CMK (cell line): Measurements from ENCODE around the gene GEMIN2.
"Not testable (repeated sequence)": the region's sequence is repeated elsewhere in the genome, so short reads cannot be mapped to it uniquely, and the experiment has no call there.

Experiments
- DNase-seq: peaks from one replicate; pipeline ENCODE4 v3.0.0-alpha.2; 2010; ENCODE audit warnings: low read depth

GEMIN2 gene, protein sequence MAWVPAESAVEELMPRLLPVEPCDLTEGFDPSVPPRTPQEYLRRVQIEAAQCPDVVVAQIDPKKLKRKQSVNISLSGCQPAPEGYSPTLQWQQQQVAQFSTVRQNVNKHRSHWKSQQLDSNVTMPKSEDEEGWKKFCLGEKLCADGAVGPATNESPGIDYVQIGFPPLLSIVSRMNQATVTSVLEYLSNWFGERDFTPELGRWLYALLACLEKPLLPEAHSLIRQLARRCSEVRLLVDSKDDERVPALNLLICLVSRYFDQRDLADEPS

DNA sequence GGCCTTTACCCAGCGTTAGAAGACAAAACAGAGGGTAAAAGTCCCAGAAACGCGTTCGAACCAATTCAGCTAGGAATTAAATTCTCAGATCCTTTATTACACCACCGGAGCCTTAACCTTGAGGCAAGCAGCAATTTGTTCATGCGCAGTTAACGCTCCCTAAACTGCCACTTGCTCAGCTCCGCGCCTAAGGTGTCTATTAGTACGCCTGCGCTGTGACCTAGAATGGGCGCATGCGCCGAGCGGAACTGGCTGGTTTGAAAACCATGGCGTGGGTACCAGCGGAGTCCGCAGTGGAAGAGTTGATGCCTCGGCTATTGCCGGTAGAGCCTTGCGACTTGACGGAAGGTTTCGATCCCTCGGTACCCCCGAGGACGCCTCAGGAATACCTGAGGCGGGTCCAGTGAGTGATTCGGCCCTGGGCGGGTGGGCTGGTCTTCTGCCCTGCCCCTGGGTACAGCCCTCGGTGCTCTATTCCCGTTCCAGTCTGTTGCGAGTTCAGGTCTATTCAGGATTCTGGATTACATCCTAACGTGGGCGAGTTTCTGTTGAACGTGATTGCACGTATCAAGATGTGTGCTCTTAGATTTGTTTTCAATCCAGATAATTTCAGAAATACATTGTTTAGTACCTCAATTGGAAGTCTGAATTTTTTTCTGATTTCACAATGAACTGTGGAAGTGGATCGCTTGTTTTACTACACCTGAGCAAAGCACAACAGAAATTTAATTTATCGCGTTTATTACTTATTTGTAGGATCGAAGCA is at the start of gene GEMIN2:
Gene GEMIN2, plus strand, starts transcription at position 251 of the 766 bp plus-strand sequence. Its CDS starts 16 bp downstream, at position 267.
- peak; percentile 49 for DNase-seq

DNA sequence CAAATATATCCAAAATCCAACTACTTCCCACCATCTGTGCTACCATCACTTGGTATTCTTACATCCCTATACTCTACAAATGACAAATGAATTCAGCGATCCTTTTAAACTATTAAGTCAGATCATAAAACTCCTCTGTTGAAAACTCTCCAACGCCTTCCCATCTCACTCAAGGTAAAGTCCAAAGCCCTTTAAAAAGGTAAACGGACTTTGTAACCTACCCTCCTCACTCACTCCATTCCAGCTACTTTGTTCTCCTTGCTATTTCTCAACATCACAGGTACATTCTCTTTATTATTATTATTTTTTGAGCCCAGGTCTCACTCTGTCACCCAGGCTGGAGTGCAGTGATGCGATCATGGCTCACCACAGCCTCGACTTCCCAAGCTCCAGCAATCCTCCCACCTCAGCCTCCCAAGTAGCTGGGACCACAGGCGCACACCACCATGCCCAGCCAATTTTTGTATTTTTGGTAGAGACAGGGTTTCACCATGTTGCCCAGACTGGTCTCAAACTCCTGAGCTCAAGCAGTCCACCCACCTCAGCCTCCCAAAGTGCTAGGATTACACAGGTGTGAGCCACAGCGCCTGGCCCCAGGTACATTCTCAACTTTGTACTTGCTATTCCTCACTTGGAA is 44.8 kb upstream of the GEMIN2 start:
- not testable (repeated sequence) for DNase-seq

DNA sequence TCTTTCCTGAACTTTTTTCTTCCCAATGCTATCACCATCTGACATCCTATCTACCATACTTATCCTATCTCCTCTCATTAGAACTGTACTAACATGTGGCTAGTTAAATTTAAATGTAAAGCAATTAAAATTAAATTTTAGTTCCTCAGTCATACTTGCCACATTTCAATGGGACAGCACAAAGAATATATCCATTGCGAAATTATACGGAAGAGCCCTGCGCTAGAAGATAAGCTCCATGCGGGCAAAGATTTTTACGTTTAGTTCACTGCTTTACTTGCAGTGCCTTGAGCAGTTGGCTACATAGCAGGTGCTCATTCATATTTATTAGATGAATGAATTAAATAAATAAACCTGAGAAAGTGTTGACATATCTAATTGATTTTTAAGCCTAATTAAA is 44.2 kb upstream of the GEMIN2 start:
- DNase-seq: no peak

- DNase-seq: no peak
Measured at GRCh38 chr14:39071096-39071495, 43.0 kb upstream of the GEMIN2 start.

- DNase-seq: no peak
Measured at GRCh38 chr14:39080886-39081285, 33.2 kb upstream of the GEMIN2 start.

DNA sequence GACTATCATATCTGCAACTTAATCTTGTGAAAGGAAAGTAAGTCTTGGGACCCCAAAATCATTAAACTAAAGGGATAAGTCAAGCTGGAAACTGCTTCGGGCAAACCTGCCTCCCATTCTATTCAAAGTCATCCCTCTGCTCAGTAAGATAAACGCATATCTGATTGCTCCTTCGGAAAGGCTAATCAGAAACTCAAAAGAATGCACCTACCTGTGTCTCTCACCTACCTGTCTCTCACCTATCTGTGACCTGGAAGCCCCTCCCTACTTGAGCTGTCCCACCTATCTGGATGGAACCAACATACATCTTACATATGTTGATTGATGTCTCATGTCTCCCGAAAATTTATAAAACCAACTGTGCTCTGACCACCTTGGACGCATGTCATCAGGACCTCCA is 31.0 kb upstream of the GEMIN2 start:
- no peak for DNase-seq

- DNase-seq: no peak
Measured at GRCh38 chr14:39085933-39086332, 28.2 kb upstream of the GEMIN2 start.

DNA sequence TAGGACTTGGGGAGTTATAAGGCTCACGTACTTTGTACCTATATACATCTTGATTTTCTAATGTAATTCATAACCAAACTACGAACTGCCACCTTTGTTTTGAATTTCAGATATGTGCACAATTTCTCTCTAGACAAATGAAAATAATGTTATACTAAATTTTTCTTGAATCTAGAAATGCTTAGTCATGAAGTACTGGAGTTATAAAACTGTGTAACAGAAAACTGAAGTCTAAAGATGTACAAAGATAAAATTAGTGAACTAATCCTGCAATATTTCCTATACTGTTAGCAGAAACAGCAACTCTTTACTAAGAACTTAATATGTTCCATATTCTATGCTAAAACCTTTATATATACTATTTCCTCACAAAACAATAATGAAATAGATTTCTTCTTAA is 26.6 kb upstream of the GEMIN2 start:
- DNase-seq: no peak

DNA sequence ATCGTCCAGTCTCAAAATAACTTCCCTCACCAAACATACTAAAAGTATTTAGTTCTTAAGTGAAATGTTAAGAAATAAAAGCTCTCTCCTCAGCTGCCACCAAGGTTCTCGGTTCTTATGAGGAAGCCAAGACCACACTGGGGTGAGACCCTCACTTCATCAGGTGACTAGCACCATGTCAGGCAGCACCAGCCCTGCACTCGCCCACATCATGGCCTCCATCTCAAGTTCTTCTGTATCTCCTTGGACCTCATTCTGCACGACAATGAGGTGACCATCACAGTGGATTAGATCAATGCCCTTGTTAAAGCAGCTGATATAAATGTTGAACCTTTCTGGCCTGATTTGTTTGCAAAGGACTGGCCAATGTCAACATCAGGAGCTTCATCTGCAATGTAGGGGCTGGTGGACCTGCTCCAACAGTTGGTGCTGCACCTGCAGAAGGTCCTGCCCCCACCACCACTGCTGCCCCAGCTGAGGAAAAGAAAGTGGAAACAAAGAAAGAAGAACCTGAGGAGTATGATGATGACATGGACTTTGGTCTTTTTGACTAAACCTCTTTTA is 23.5 kb upstream of the GEMIN2 start:
- no peak for DNase-seq

- no peak for DNase-seq
Measured at GRCh38 chr14:39091716-39092115, 22.4 kb upstream of the GEMIN2 start.

DNA sequence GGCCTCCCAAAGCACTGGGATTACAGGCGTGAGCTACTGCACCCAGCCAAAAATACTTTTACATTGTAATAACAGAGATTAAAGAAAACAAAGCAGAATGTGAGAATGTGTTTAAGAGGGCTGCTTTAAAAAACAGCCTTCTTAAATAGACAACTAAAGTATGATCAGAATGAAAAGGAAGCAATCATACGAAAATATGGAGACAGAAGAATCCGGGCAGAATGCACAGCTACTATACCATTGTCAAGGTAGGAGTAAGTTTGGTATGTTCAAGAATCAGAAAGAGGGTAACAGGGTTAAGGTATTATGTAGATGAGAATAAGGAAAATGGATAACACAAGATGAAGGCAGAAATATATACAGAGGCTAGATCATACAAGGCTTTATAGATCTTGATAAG is 19.6 kb upstream of the GEMIN2 start:
- DNase-seq: no peak

DNA sequence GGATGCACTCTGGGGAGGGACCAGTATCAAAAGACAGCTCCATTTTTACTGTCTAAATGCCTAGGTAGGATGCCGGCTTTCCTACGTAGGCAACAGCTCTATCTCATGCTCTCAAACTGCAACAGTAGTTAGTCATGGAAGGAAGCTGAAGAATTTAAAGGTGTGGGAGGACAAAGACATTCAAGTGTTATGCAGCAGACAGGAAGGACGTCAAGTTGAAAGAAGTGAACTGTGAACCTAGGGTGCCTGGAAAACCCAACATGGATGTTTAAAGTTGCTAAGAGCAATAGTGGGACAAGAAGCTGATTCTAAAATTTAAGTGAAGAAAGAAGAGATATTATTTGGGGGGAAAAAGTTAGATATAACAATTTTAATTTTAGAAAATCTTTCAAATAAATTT is 17.0 kb upstream of the GEMIN2 start:
- DNase-seq: no peak

- DNase-seq: not testable (repeated sequence)
Measured at GRCh38 chr14:39099215-39099614, 14.9 kb upstream of the GEMIN2 start.

GRCh38 chr14:39099748-39100147 is 14.4 kb upstream of the GEMIN2 start:
- no peak for DNase-seq

- no peak for DNase-seq
Measured at GRCh38 chr14:39102265-39102968, 11.7 kb upstream of the GEMIN2 start.

DNA sequence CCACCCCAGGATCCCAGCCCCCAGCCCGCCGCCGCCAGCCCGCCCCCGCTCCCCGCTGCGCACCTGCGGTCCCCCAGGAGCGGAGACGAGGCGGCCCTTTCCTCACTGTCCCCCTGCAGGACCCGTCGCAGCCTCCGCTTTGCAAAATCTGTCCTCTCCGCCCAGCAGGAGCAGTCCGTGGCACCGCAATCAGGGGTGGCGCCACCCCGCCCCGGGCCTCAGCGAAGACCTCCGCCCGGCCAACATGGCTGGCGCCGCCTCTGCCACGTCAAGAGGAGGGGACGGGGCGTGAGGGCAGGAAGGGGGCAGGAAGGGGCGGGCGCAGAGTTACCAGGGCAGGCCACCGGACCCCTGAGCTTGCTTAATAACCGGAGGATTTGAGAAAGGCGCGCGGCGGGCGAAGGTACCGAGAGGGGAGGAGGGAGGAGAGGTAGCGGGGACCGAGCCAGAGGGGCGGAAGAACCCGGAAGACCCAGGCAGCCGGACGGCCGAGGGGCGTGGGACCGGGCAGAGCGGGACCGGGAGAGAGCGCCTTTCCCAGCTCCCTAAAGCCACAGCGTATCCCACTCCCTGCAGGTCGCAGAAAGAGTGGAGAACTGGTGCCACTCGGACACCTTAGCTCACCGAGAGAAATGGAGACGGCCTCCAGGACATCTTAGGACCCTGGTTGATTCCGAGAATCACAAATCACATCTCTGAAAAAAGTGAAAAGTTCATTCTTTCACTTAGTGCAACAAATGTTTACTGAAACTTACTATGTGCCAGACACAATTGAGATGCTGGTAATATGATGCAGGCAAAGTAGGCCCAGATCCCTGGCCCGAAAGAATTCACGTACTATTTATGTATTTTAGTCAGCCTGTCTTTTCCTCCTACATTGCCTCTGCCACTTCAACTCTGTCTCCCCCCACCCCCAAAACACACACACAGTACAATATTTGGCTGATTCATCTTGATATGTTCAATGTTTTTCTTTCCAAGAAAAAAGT is 10.9 kb upstream of the GEMIN2 start, which contains the start of gene SEC23A:
Gene SEC23A, minus strand, starts transcription at position 267 of the 989 bp plus-strand sequence. CDS start 7,117 bp downstream, outside the sequence.
- peak; percentile 52 for DNase-seq

- not testable (repeated sequence) for DNase-seq
Measured at GRCh38 chr14:39104078-39104801, 9.9 kb upstream of the GEMIN2 start.

DNA sequence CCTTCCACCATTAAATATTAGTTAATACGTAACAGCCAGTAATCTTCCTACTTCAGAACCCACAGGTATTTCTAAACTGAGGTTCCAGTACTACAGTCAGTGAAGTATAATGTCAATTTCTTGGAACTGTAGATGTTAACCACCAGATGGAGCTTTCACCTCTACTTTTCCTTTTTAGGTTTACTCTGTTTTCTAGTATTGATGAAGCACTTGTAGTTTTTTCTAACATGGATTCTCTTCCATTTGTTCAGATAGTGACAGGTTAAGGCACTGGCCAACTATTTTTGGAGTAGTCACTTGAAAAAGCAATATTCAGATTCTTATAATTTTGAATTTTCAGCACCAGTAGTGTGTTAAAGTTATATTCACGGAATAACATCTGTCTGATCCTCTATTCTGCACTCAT is 6.5 kb upstream of the GEMIN2 start:
- no peak for DNase-seq

- no peak for DNase-seq
Measured at GRCh38 chr14:39108791-39109190, 5.3 kb upstream of the GEMIN2 start.
